PC-3 (cell line): ENCODE measurements around the gene EBF4. TPM values are rescaled to one million over a fixed set of nuclear protein-coding genes. Genes with fewer than 3 reads are reported as not detected.

Experiments used
- ATAC-seq: fragments of 200-7000 bp; cut with Tn5 transposase; 2 replicates; pipeline ENCODE4 v1.9.1; 2020; ENCODE audit warnings: mild to moderate bottlenecking, moderate library complexity
- BruUV-seq: library from RNA; stranded (reverse); fragments of 400-500 nt; replicated peaks from 2 replicates; lab custom pipeline; 2021; lab: Mats Ljungman, UMichigan
- CTCF ChIA-PET: fragments of 300-600 bp; sonication (Branson Sonifier 250); formaldehyde crosslinking; loops from one replicate; lab custom pipeline; 2022; ENCODE audit warnings: antibody characterized with exemption; lab: Charles Lee
- POLR2A ChIA-PET: fragments of 300-600 bp; sonication (Branson Sonifier 250); formaldehyde crosslinking; loops from one replicate; lab custom pipeline; 2022; ENCODE audit warnings: antibody characterized with exemption; ENCODE audit not compliant: unreplicated experiment; lab: Charles Lee
- DNase-seq: peaks from one replicate; pipeline ENCODE4 v3.0.0-alpha.2; 2015
- H2AFZ ChIP-seq: fragments of 300-600 bp; sonication (generic); 2 replicates; pipeline ENCODE4 v1.6.0; 2016; ENCODE audit warnings: antibody characterized with exemption, low read length
- H3F3A ChIP-seq: fragments of 300-600 bp; sonication (generic); one replicate; pipeline ENCODE4 v1.6.0; 2017; ENCODE audit warnings: antibody characterized with exemption, low read length, control low read depth, mild to moderate bottlenecking; ENCODE audit not compliant: unreplicated experiment
- H3K27ac ChIP-seq: fragments of 300-600 bp; sonication (generic); 2 replicates; pipeline ENCODE4 v1.5.1; 2016; ENCODE audit warnings: mild to moderate bottlenecking, low read length
- H3K27me3 ChIP-seq: fragments of 300-600 bp; sonication (generic); 2 replicates; pipeline ENCODE4 v1.6.1; 2016; ENCODE audit warnings: low read length, mixed read lengths
- H3K36me3 ChIP-seq: fragments of 300-600 bp; sonication (generic); 2 replicates; pipeline ENCODE4 v1.6.1; 2016; ENCODE audit warnings: low read depth, mixed run types, low read length, mixed read lengths
- H3K4me1 ChIP-seq: fragments of 300-600 bp; sonication (generic); 2 replicates; pipeline ENCODE4 v1.5.1; 2016; ENCODE audit warnings: low read length; ENCODE audit not compliant: insufficient read depth
- H3K4me2 ChIP-seq: fragments of 300-600 bp; sonication (generic); 2 replicates; pipeline ENCODE4 v1.6.0; 2016; ENCODE audit warnings: low read length
- H3K4me3 ChIP-seq: fragments of 300-600 bp; sonication (generic); 2 replicates; pipeline ENCODE4 v1.5.1; 2016; ENCODE audit warnings: mild to moderate bottlenecking, low read length, mixed read lengths
- H3K79me2 ChIP-seq: fragments of 300-600 bp; sonication (generic); 2 replicates; pipeline ENCODE4 v1.6.1; 2017; ENCODE audit warnings: low read length, mixed read lengths
- H3K9ac ChIP-seq: fragments of 300-600 bp; sonication (generic); 2 replicates; pipeline ENCODE4 v1.6.0; 2016; ENCODE audit warnings: mild to moderate bottlenecking, low read length
- H3K9me2 ChIP-seq: fragments of 300-600 bp; sonication (generic); replicated peaks from 2 replicates; pipeline ENCODE4 v1.6.1; 2016; ENCODE audit warnings: mixed run types, low read length, mixed read lengths
- H3K9me3 ChIP-seq: fragments of 300-600 bp; sonication (generic); 2 replicates; pipeline ENCODE4 v1.6.1; 2016; ENCODE audit warnings: low read length, mixed read lengths
- H4K20me1 ChIP-seq: fragments of 300-600 bp; sonication (generic); 2 replicates; pipeline ENCODE4 v1.6.1; 2016; ENCODE audit warnings: low read length, mixed read lengths
- CTCF ChIP-seq: fragments of 300-600 bp; sonication (generic); conservative IDR thresholded peaks from 2 replicates; pipeline ENCODE4 v1.5.1; 2017; ENCODE audit warnings: antibody characterized with exemption, low read depth, mild to moderate bottlenecking, low read length
- EZH2 ChIP-seq: fragments of 300-600 bp; sonication (generic); IDR thresholded peaks from one replicate; pipeline ENCODE4 v1.6.1; 2017; ENCODE audit warnings: antibody characterized with exemption, mild to moderate bottlenecking, low read length; ENCODE audit not compliant: unreplicated experiment
- EZH2phosphoT487 ChIP-seq: fragments of 300-600 bp; sonication (generic); IDR thresholded peaks from 2 replicates; pipeline ENCODE4 v1.6.1; 2018; ENCODE audit warnings: mild to moderate bottlenecking, antibody characterized with exemption, low read length, borderline replicate concordance
- intact Hi-C: fragments of 100-400 bp; cut with micrococcal nuclease; formaldehyde crosslinking; loops from 2 replicates; pipeline ENCODE4 v1.9.0; 2023
- total RNA-seq: library from RNA; depleted of rRNA; stranded (reverse); fragments of >200 nt; gene quantifications from 2 replicates; pipeline ENCODE4 v1.2.3, GENCODE V29; 2014

Gene EBF4
- total RNA-seq, 1 experiment from 2014 or later, result 1.8 TPM

DNA sequence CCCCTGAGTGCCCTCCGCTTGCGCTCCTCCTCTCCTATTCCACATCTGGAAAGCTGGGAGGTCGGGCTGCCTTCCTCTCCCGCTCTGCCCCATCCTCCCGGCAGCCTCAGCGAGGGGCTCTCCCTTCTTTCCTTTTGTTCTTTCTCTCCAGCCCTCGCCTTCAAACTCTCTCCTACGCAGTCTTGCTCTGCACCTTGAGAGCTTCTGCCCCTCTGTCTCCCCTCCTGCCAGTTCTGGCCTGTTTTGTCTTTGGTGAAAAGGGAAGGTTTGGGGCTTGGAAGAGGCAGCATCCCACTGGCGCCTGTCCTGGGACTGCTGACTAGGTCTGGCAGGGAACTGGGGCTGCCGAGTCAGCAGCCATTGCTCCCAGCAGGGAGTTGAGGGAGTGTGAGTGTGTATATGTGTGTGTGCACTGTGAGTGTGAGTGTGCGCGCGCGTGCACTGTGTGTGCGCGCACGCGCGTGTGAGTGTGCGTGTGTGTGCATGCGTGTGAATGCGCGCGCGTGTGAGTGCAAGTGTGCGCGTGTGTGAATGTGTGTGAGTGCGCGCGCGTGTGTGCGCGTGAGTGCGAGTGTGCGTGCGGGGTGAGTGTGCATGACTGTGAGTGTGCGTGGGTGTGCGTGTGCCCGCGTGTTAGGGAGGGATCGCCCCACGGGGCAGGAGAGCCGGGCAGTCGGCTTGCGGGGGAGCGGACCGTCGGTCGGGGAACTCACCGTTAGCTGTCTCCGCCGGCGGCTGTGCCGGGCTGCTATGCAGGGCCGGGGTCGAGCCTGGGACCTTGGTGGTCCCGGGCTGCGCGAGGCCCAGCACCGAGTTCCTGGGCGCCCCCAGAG, 107.3 kb downstream of the EBF4 start:
- Histone ChIP-seq H3K4me3 (no peak overlapping the region), H3K79me2 (no peaks in the 10 kb centered on the region), H3K36me3 (no peaks in the 10 kb centered on the region), H4K20me1 (no peaks in the 10 kb centered on the region), H3F3A (no peaks in the 10 kb centered on the region), H3K27ac (no peak overlapping the region), H3K27me3 (peaks cover 4% of the 10 kb centered on the region), H2AFZ (no peak overlapping the region), H3K9ac (no peak overlapping the region), H3K9me3 (no peaks in the 10 kb centered on the region), H3K9me2 (no peaks in the 10 kb centered on the region), H3K4me1 (no peaks in the 10 kb centered on the region), H3K4me2 (no peak overlapping the region)
- no peak for ATAC-seq
- intact Hi-C loops, result no loop called here
- ChIA-PET POLR2A (no interaction called here), CTCF (no interaction called here)
- no TSS peak for BruUV-seq
- no peak for DNase-seq
- TF ChIP-seq CTCF (no peak), EZH2 (no peak), EZH2phosphoT487 (no peak)

- Histone ChIP-seq H3K4me2 (no peak within 1 kb of the TSS), H3K36me3 (no peaks in the 10 kb centered on the region), H3K27me3 (no peaks in the 10 kb centered on the region), H2AFZ (no peak within 1 kb of the TSS), H3F3A (no peaks in the 10 kb centered on the region), H3K9ac (no peak within 1 kb of the TSS), H3K4me3 (no peak within 1 kb of the TSS), H3K9me2 (no peaks in the 10 kb centered on the region), H3K4me1 (no peaks in the 10 kb centered on the region), H4K20me1 (no peaks in the 10 kb centered on the region), H3K79me2 (no peaks in the 10 kb centered on the region), H3K9me3 (no peaks in the 10 kb centered on the region), H3K27ac (no peak within 1 kb of the TSS)
- ChIA-PET POLR2A (no interaction called here), CTCF (no interaction called here)
- no TSS peak for BruUV-seq
- ATAC-seq (no peak), DNase-seq (no peak)
- intact Hi-C loops, result no loop called here
- TF ChIP-seq EZH2, result no peak
- no peak for TF ChIP-seq EZH2phosphoT487
- no peak for TF ChIP-seq CTCF
Measured at GRCh38 chr20:2800521-2801285, 108.1 kb downstream of the EBF4 start, which contains the start of gene CPXM1. Gene CPXM1 (minus strand): TSS chr20:2800627. CDS start chr20:2800572, 55 bp downstream.
